Peyer's patch (tissue), 4 donors: ENCODE measurements around the gene TEX48. TPM values are rescaled to one million over a fixed set of nuclear protein-coding genes. Genes with fewer than 3 reads are reported as not detected.

Experiments
- DNase-seq, 3 donors: peaks; one replicate each; pipeline ENCODE4 v3.0.0-alpha.2; 2017 to 2019
- H3K27ac ChIP-seq, 4 donors: fragments of 200-600 bp; sonication (generic); one replicate each; pipeline ENCODE4 v1.5.1; 2016 to 2019
- H3K27me3 ChIP-seq, 2 donors: fragments of 200-600 bp; sonication (generic); one replicate each; pipeline ENCODE4 v1.5.1; 2019
- H3K36me3 ChIP-seq, 3 donors: fragments of 200-600 bp; sonication (generic); one replicate each; pipeline ENCODE4 v1.5.1; 2016 to 2019
- H3K4me1 ChIP-seq, 4 donors: fragments of 200-600 bp; sonication (generic); one replicate each; pipeline ENCODE4 v1.5.1; 2016 to 2019
- H3K4me3 ChIP-seq, 4 donors: fragments of 200-600 bp; sonication (generic); 1 replicate in 3 of 4; 2 replicates in 1 of 4; pipeline ENCODE4 v1.5.1; 2016 to 2019; ENCODE audit warnings: mild to moderate bottlenecking in 1 of 4
- H3K9me3 ChIP-seq, 4 donors: fragments of 200-600 bp; sonication (generic); one replicate each; pipeline ENCODE4 v1.5.1; 2016 to 2019; ENCODE audit warnings: mild to moderate bottlenecking in 1 of 4
- POLR2A ChIP-seq, 2 donors: fragments of 450-650 bp; IDR thresholded peaks; one replicate each; pipeline ENCODE4 v1.5.1; 2017; ENCODE audit warnings: antibody characterized with exemption in 2 of 2, mild to moderate bottlenecking in 2 of 2, moderate library complexity in 2 of 2
- total RNA-seq, 4 donors: library from RNA; depleted of rRNA; stranded (reverse); fragments of >200 nt; gene quantifications; one replicate each; pipeline ENCODE4 v1.1.0, GENCODE V29; 2016
- TF ChIP-seq, protein P1 (sequence below), 6 experiments: fragments of 450-650 bp in 4 of 6; fragments of 200-600 bp in 2 of 6; sonication (generic) in 1 of 6; IDR thresholded peaks; one replicate each; pipeline ENCODE4 v1.5.1; 2017 to 2019; ENCODE audit warnings: antibody characterized with exemption in 6 of 6, mild to moderate bottlenecking in 3 of 6, moderate library complexity in 1 of 6

Gene TEX48
- total RNA-seq, 4 donors from 2014 or later: not detected

DNA sequence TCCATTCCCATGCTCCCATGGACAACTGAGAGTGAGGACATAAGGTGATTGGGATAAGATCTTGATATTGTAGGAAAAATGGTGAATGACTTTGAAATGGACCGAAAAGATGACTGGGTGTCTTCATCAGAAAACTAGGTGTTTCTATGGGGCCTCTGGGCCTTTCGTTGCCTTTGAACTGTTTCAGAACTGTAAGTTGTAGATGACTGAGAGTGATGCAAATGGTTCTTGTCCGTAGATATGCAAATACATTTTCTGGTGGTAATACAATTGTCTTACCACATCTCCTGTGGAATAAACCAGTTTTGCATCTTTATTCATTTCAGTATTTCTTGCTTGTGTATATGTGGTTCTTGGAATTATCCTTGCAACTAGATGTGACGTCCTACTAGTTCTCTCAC, 16.0 kb upstream of the TEX48 start:
- Histone ChIP-seq H3K27ac (no peak overlapping the region), H3K4me3 (no peak overlapping the region), H3K9me3 (no peaks in the 10 kb centered on the region), H3K36me3 (no peaks in the 10 kb centered on the region), H3K4me1 (no peaks in the 10 kb centered on the region), H3K27me3 (no peaks in the 10 kb centered on the region)
- TF ChIP-seq, protein P1, sequence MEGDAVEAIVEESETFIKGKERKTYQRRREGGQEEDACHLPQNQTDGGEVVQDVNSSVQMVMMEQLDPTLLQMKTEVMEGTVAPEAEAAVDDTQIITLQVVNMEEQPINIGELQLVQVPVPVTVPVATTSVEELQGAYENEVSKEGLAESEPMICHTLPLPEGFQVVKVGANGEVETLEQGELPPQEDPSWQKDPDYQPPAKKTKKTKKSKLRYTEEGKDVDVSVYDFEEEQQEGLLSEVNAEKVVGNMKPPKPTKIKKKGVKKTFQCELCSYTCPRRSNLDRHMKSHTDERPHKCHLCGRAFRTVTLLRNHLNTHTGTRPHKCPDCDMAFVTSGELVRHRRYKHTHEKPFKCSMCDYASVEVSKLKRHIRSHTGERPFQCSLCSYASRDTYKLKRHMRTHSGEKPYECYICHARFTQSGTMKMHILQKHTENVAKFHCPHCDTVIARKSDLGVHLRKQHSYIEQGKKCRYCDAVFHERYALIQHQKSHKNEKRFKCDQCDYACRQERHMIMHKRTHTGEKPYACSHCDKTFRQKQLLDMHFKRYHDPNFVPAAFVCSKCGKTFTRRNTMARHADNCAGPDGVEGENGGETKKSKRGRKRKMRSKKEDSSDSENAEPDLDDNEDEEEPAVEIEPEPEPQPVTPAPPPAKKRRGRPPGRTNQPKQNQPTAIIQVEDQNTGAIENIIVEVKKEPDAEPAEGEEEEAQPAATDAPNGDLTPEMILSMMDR (IDR thresholded peaks at IDR 0.05): no peak
- DNase-seq: no peak

DNA sequence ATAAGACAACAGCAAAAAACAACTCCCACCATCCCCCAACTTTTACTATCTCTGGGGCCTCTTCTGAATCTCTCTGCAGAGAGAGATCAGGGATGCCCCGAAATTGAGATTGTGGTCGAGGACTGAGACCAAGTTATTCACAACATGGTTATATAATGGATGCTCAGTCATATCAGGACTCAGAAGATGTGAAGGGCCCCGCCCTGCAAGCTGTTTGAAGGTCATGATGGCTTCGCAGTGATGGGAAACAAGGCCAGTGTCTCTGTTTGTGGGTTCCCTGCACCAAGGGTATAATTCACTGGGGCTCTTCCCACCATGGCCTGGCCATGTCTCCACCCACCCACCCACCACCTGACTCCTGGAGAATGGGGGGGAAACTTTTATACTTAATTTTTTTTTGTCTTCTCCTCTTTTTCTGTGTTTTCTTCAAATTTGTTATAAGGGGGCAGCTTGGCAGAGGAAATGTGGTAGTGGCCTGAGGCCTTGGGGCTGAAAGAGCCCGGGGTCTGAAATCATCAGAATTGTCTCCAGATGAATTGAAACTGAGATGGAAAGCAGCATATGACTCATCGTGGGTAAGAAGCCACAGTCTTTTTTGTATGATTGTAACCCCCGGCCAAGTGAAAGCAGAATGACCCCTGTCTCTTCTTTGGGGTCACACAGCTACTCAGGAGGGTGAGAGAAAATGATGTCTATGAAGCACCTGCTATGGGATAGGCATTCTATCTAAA, 15.0 kb upstream of the TEX48 start:
- H3K27ac ChIP-seq: no peak overlapping the region
- H3K4me3 ChIP-seq: no peak overlapping the region
- H3K9me3 ChIP-seq: no peaks in the 10 kb centered on the region
- H3K4me1 ChIP-seq: no peaks in the 10 kb centered on the region
- no peak for DNase-seq
- no peak for TF ChIP-seq POLR2A (IDR thresholded peaks at IDR 0.05)
- no peaks in the 10 kb centered on the region for H3K27me3 ChIP-seq
- no peaks in the 10 kb centered on the region for H3K36me3 ChIP-seq

DNA sequence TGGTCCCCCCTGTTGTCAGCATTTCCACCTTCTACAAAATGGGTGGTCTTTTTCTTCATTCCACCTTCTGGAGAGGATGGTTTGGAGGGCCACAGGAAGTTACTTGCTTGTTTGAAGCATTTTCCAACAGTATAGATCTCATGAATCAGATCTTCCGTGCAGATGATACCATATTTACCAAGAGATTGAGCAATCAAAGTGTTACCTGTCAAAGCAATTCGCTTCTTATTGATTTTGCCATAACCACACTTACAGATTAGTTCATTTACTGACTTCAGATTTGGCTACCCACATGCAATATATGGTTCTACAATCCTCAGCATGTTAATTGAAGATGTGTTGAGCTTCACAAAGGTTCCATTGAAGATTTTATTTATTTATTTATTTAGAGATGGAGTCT, 14.0 kb upstream of the TEX48 start:
- no peaks in the 10 kb centered on the region for H3K27me3 ChIP-seq
- no peak for TF ChIP-seq POLR2A (IDR thresholded peaks at IDR 0.05)
- TF ChIP-seq, protein P1 (IDR thresholded peaks at IDR 0.05): no peak
- H3K4me1 ChIP-seq: no peaks in the 10 kb centered on the region
- no peak overlapping the region for H3K4me3 ChIP-seq
- H3K9me3 ChIP-seq: no peaks in the 10 kb centered on the region
- H3K27ac ChIP-seq: no peak overlapping the region
- no peak for DNase-seq
- no peaks in the 10 kb centered on the region for H3K36me3 ChIP-seq

DNA sequence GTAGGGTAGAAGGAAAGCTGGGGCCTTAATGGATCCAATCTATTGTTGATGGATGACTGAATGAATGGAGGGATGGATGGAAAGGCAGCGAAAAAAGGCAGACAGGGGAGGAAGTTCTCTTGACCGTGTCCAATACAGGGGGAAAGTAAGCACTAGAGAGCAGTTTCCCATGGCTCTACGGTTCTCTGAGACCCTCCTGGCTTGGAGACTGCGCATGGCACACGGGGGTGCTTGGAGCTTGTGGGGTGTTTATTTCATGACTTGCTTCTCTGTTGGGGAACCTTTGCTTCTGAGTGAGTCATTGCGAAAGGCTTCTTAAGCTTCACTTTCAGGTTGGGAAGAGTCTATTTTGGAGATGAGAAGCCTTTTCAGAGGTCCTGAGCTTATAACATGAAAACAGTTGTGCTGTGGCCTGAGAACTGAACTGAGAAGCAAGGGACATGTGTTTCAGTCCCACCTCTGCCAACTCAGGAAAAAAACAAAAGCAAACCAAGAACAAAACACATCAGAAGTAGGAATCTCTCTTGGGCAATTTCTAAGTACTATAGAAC, 12.8 kb upstream of the TEX48 start:
- DNase-seq: no peak
- H3K4me1 ChIP-seq: no peaks in the 10 kb centered on the region

DNA sequence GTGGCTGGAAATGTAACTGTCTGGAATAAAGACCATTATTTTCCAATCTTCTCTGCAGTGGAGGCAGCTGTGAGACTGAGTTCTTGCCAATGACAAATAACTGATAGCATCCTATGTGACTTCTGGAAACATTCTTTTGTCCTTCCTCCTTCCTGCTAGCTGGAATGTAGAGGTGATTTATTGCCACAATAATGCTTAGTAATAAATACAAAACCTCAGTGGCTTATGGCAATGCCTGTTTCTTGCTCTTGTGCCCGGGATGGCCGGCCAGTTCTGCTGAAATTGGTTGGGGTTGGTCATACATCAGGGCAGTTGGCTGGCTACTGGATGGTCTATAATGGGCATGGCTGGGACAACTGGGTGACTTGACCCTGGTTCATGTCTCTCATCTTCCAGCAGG, 12.2 kb upstream of the TEX48 start:
- H3K36me3 ChIP-seq: no peaks in the 10 kb centered on the region
- H3K27me3 ChIP-seq: no peaks in the 10 kb centered on the region
- TF ChIP-seq, protein P1 (IDR thresholded peaks at IDR 0.05): no peak
- TF ChIP-seq POLR2A (IDR thresholded peaks at IDR 0.05): no peak
- no peak overlapping the region for H3K27ac ChIP-seq
- DNase-seq: no peak
- H3K9me3 ChIP-seq: no peaks in the 10 kb centered on the region
- no peak overlapping the region for H3K4me3 ChIP-seq
- no peaks in the 10 kb centered on the region for H3K4me1 ChIP-seq

More for the DNA sequence above, 12.8 kb upstream of the TEX48 start:
- TF ChIP-seq POLR2A (IDR thresholded peaks at IDR 0.05): no peak
- TF ChIP-seq, protein P1 (IDR thresholded peaks at IDR 0.05): no peak
- no peaks in the 10 kb centered on the region for H3K9me3 ChIP-seq
- H3K36me3 ChIP-seq: no peaks in the 10 kb centered on the region
- no peaks in the 10 kb centered on the region for H3K27me3 ChIP-seq
- H3K27ac ChIP-seq: no peak overlapping the region
- no peak overlapping the region for H3K4me3 ChIP-seq

DNA sequence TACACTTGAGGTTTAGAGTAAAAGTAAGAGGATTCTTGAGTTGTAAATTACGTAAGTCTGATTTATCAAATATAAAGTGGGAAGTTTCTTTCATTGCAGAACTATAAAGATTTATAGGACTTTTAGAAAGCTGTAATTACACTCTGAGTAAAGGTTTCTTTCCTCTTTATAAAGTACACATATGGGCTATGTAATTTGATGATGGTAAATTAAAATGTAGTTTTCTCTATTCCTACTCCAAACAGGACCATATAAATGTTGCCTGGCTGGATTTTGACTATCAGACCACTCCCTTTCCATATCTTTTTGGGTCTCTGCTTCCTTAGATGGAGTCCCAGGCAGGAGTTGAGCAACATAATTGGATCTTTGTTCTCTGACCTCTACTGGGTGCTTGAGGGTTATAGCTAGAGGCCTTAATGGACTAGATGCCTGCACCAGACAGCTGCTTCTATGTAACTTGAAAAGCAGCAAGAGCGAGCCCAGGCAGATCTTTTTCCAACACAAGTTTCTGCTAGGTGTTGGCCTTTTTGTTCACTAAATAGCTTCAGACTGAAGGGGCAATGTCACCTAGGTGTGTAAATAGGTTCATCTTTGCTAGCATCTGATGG, 11.4 kb upstream of the TEX48 start:
- H3K27ac ChIP-seq: no peak overlapping the region
- DNase-seq: no peak

More for the DNA sequence above, 11.4 kb upstream of the TEX48 start:
- Histone ChIP-seq H3K4me3 (no peak overlapping the region), H3K36me3 (no peaks in the 10 kb centered on the region), H3K9me3 (no peaks in the 10 kb centered on the region), H3K27me3 (no peaks in the 10 kb centered on the region), H3K4me1 (no peaks in the 10 kb centered on the region)
- TF ChIP-seq, protein P1 (IDR thresholded peaks at IDR 0.05): no peak
- TF ChIP-seq POLR2A (IDR thresholded peaks at IDR 0.05): no peak
